ENCODE results near the gene YBX2. TPM values are rescaled to one million over a fixed set of nuclear protein-coding genes. Genes with fewer than 3 reads are reported as not detected.
A peak's percentile ranks its signal among the peaks of the same experiment; 100 is the strongest.
"Not testable (repeated sequence)": the region's sequence is repeated elsewhere in the genome, so short reads cannot be mapped to it uniquely, and the experiment has no call there.

Gene YBX2
- total RNA-seq, 1 donor from 2014 or later = 4.3 TPM

DNA sequence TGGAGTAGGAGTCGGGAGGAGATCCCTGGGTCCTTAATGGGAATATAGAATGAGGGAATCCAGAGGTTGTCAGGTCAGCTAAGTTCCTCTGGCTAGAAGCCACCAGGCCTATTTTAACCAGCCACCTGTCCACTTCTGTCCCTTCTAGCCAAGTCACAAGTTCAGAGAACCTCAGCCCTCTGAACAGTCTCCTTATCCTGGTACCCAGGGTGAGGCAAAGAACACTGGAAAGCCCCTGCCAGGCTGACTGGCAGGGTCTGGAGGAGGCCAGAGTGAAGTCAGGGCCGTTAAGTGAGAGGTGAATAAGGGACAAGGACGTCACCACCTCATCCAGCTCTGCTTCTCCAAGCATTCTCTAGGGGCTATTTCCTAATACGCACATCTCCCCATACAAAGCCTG is 45.6 kb downstream of the YBX2 start:
- Mint-ChIP-seq H3K4me3 (ENCODE audit: low read depth) (no peak overlapping the region), H3K4me1 (ENCODE audit: low read depth) (peaks cover 24% of the 10 kb centered on the region), H3K36me3 (ENCODE audit: insufficient read depth) (peaks cover 13% of the 10 kb centered on the region), H3K9me3 (ENCODE audit: low read depth) (no peaks in the 10 kb centered on the region), H3K27me3 (no peaks in the 10 kb centered on the region), H3K27ac (peak overlapping the region; percentile 86)
- TF ChIP-seq, protein P1, sequence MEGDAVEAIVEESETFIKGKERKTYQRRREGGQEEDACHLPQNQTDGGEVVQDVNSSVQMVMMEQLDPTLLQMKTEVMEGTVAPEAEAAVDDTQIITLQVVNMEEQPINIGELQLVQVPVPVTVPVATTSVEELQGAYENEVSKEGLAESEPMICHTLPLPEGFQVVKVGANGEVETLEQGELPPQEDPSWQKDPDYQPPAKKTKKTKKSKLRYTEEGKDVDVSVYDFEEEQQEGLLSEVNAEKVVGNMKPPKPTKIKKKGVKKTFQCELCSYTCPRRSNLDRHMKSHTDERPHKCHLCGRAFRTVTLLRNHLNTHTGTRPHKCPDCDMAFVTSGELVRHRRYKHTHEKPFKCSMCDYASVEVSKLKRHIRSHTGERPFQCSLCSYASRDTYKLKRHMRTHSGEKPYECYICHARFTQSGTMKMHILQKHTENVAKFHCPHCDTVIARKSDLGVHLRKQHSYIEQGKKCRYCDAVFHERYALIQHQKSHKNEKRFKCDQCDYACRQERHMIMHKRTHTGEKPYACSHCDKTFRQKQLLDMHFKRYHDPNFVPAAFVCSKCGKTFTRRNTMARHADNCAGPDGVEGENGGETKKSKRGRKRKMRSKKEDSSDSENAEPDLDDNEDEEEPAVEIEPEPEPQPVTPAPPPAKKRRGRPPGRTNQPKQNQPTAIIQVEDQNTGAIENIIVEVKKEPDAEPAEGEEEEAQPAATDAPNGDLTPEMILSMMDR (IDR thresholded peaks at IDR 0.05; ENCODE audit: unreplicated experiment) = no peak
- no peak for DNase-seq (ENCODE audit: low spot score, unreplicated experiment)

DNA sequence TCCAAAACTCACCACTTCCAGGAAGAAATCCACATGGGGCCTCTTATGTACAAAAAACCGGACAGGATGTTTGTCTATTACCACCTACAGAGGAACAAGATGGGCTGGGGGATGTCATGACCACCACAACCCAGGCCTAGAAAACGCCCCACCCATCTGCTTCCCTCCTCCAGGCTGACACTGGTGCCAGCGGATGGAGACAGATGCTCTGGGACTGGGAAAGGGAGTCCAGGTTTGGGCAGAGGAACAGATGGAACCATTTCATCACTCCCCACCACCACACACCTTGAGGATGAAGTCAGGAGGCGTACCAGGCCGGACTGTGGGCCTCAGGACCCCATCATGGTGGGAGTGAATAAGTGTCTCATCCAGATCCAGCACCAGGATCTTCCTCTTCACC is 47.7 kb downstream of the YBX2 start:
- peaks cover 18% of the 10 kb centered on the region for H3K4me1 Mint-ChIP-seq (ENCODE audit: low read depth)
- H3K4me3 Mint-ChIP-seq (ENCODE audit: low read depth) = no peak overlapping the region
- TF ChIP-seq, protein P1 (IDR thresholded peaks at IDR 0.05; ENCODE audit: unreplicated experiment) = no peak
- peaks cover 14% of the 10 kb centered on the region for H3K36me3 Mint-ChIP-seq (ENCODE audit: insufficient read depth)
- peak overlapping the region; percentile 85 for H3K27ac Mint-ChIP-seq
- no peak for DNase-seq (ENCODE audit: low spot score, unreplicated experiment)
- H3K27me3 Mint-ChIP-seq = no peaks in the 10 kb centered on the region
- H3K9me3 Mint-ChIP-seq (ENCODE audit: low read depth) = no peaks in the 10 kb centered on the region

DNA sequence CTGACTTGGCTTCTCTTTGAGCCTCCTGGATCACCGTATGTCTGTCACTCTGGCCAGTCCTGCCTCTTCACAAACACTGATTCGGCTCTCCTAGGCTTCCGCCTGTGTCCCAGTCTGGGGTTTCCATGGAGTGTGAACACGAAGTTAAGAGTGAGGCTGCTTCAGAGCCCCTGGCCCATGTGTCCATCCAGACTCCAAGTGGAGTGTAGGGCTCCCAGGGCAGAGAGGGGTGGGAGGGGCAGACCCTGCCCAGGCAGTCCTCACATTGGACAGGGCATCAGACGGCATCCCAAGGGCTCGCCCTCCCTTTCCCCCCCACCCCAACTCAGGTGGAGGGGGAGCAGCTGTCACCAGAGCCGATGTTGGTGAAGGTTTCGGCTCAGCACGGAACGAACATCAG is 50.6 kb downstream of the YBX2 start:
- peak overlapping the region; percentile 94 for H3K27ac Mint-ChIP-seq
- H3K36me3 Mint-ChIP-seq (ENCODE audit: insufficient read depth) = peaks cover 20% of the 10 kb centered on the region

DNA sequence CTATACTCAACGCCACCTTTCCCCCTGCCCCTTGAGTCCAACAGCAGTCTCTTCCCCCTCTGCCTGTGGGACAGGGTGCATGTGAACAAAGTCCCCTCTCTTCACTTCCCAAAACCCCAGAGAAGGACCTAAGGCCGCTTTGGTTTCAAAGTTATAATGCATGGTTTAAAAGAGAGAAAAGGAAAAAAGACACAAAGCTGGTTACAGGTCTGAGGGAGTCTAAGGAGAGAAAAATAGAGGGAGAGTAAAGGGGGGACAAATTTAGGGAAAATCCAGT is 51.0 kb downstream of the YBX2 start:
- TF ChIP-seq, protein P1 (IDR thresholded peaks at IDR 0.05; ENCODE audit: unreplicated experiment) = no peak
- Mint-ChIP-seq H3K27ac (peak overlapping the region; percentile 94), H3K9me3 (ENCODE audit: low read depth) (no peaks in the 10 kb centered on the region), H3K4me3 (ENCODE audit: low read depth) (peak overlapping the region; percentile 97), H3K4me1 (ENCODE audit: low read depth) (peaks cover 23% of the 10 kb centered on the region), H3K27me3 (no peaks in the 10 kb centered on the region), H3K36me3 (ENCODE audit: insufficient read depth) (peaks cover 20% of the 10 kb centered on the region)
- DNase-seq (ENCODE audit: low spot score, unreplicated experiment) = no peak

More for the DNA sequence above, 50.6 kb downstream of the YBX2 start:
- peaks cover 23% of the 10 kb centered on the region for H3K4me1 Mint-ChIP-seq (ENCODE audit: low read depth)
- peak overlapping the region; percentile 24 for H3K4me3 Mint-ChIP-seq (ENCODE audit: low read depth)
- H3K9me3 Mint-ChIP-seq (ENCODE audit: low read depth); H3K27me3 Mint-ChIP-seq; DNase-seq (ENCODE audit: low spot score, unreplicated experiment): not testable (repeated sequence)

DNA sequence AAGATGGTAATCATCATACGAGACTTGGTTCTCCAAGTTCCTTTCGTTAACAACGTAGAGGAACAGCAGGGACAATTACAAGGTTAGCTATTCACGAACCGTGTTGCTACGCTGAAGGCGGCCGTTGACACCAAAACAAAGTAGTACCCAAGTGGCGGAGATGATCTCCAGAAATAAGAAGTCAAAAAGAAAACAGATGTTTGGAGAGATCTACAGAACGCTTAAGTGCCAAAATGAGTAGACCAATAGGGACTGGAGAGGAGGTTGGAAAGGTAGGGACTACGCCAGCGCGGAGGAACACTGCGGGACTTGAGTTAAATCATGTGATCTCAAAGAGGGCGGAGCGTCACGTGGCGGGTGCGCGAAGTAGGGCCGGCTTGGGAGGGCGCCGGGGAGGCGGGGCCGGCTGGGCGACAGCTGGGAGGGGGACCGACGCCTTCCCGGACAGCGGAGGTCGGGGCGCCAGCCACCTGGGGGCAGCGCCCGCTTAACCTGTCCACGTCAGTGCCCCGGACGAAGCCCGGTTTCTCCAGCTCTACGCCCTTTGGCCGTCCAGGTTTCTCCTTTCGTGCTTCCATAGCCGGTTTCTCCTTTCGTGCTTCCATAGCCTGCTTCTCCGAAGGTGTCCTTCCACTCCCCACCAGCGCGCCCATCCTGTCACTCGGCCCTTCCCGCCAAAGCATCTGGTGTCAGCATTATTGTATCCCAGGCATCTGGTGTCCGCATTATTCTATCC is 51.6 kb downstream of the YBX2 start:
- peak; percentile 91 for DNase-seq (ENCODE audit: low spot score, unreplicated experiment)
- peaks cover 20% of the 10 kb centered on the region for H3K36me3 Mint-ChIP-seq (ENCODE audit: insufficient read depth)
- no peaks in the 10 kb centered on the region for H3K27me3 Mint-ChIP-seq
- H3K27ac Mint-ChIP-seq = peak overlapping the region; percentile 100
- H3K9me3 Mint-ChIP-seq (ENCODE audit: low read depth) = no peaks in the 10 kb centered on the region
- peaks cover 23% of the 10 kb centered on the region for H3K4me1 Mint-ChIP-seq (ENCODE audit: low read depth)
- TF ChIP-seq, protein P1 (IDR thresholded peaks at IDR 0.05; ENCODE audit: unreplicated experiment) = peak; percentile 29
- H3K4me3 Mint-ChIP-seq (ENCODE audit: low read depth) = peak overlapping the region; percentile 97
